Nephron (organoid): ENCODE measurements around the gene PRKG1.

ENCODE experiments used
- H3K27ac Mint-ChIP-seq, 3 experiments: 2 replicates each; pipeline ENCODE4 v1.8.0; 2020; ENCODE audit warnings: mixed read lengths in 3 of 3, mild to moderate bottlenecking in 2 of 3, moderate library complexity in 1 of 3
- H3K27me3 Mint-ChIP-seq: 2 replicates; pipeline ENCODE4 v1.8.0; 2021; ENCODE audit warnings: low read depth, mild to moderate bottlenecking, moderate library complexity, mixed read lengths
- H3K36me3 Mint-ChIP-seq: 2 replicates; pipeline ENCODE4 v1.8.0; 2020; ENCODE audit warnings: low read depth, mixed read lengths
- H3K4me1 Mint-ChIP-seq: 2 replicates; pipeline ENCODE4 v1.8.0; 2020; ENCODE audit warnings: mixed read lengths
- H3K4me3 Mint-ChIP-seq, 3 experiments: 2 replicates each; pipeline ENCODE4 v1.8.0; 2020; ENCODE audit warnings: mild to moderate bottlenecking in 3 of 3, mixed read lengths in 3 of 3, moderate library complexity in 2 of 3
- H3K9me3 Mint-ChIP-seq: 2 replicates; pipeline ENCODE4 v1.8.0; 2020; ENCODE audit warnings: mixed read lengths
- CTCF ChIP-seq, 3 experiments: fragments of 200-600 bp; sonication (generic); IDR thresholded peaks; one replicate each; pipeline ENCODE4 v1.5.0; 2021; ENCODE audit warnings: antibody characterized with exemption in 3 of 3; ENCODE audit not compliant: unreplicated experiment in 3 of 3

Gene PRKG1

GRCh38 chr10:51951601-51952000 lies 877.3 kb downstream of the PRKG1 start:
- Mint-ChIP-seq H3K27me3 (no peaks in the 10 kb centered on the region), H3K9me3 (peaks cover 5% of the 10 kb centered on the region), H3K36me3 (peaks cover 4% of the 10 kb centered on the region), H3K4me3 (no peak overlapping the region), H3K4me1 (peaks cover 19% of the 10 kb centered on the region), H3K27ac (peak overlapping the region in 2 of 3 experiments; percentile 69 to 87)
- TF ChIP-seq CTCF (IDR thresholded peaks at IDR 0.05; ENCODE audit: unreplicated experiment in 3 of 3): no peak

GRCh38 chr10:51952056-51952455 lies 877.8 kb downstream of the PRKG1 start:
- Mint-ChIP-seq H3K27ac (peak overlapping the region in 2 of 3 experiments; percentile 69 to 87), H3K27me3 (no peaks in the 10 kb centered on the region), H3K4me3 (no peak overlapping the region), H3K9me3 (peaks cover 5% of the 10 kb centered on the region), H3K36me3 (peaks cover 4% of the 10 kb centered on the region), H3K4me1 (peaks cover 19% of the 10 kb centered on the region)
- no peak for TF ChIP-seq CTCF (IDR thresholded peaks at IDR 0.05; ENCODE audit: unreplicated experiment in 3 of 3)

- Mint-ChIP-seq H3K9me3 (no peaks in the 10 kb centered on the region), H3K4me3 (no peak overlapping the region), H3K36me3 (no peaks in the 10 kb centered on the region), H3K27me3 (no peaks in the 10 kb centered on the region), H3K4me1 (peaks cover 25% of the 10 kb centered on the region), H3K27ac (no peak overlapping the region)
- TF ChIP-seq CTCF (IDR thresholded peaks at IDR 0.05; ENCODE audit: unreplicated experiment in 3 of 3): no peak
Measured at GRCh38 chr10:51955696-51956095, 881.4 kb downstream of the PRKG1 start.

GRCh38 chr10:51956822-51957221 lies 882.5 kb downstream of the PRKG1 start:
- H3K27me3 Mint-ChIP-seq: no peaks in the 10 kb centered on the region
- no peaks in the 10 kb centered on the region for H3K36me3 Mint-ChIP-seq
- no peak for TF ChIP-seq CTCF (IDR thresholded peaks at IDR 0.05; ENCODE audit: unreplicated experiment in 3 of 3)
- H3K27ac Mint-ChIP-seq: no peak overlapping the region
- H3K9me3 Mint-ChIP-seq: no peaks in the 10 kb centered on the region
- no peak overlapping the region for H3K4me3 Mint-ChIP-seq
- peaks cover 21% of the 10 kb centered on the region for H3K4me1 Mint-ChIP-seq

- Mint-ChIP-seq H3K36me3 (no peaks in the 10 kb centered on the region), H3K27me3 (no peaks in the 10 kb centered on the region), H3K27ac (no peak overlapping the region), H3K9me3 (no peaks in the 10 kb centered on the region), H3K4me3 (no peak overlapping the region), H3K4me1 (peaks cover 36% of the 10 kb centered on the region)
- TF ChIP-seq CTCF (IDR thresholded peaks at IDR 0.05; ENCODE audit: unreplicated experiment in 3 of 3): peak; percentile 57 to 68 (median 63)
Measured at GRCh38 chr10:51960494-51960895, 886.2 kb downstream of the PRKG1 start.

GRCh38 chr10:51961401-51961800 lies 887.1 kb downstream of the PRKG1 start:
- Mint-ChIP-seq H3K4me3 (no peak overlapping the region), H3K36me3 (no peaks in the 10 kb centered on the region), H3K27me3 (no peaks in the 10 kb centered on the region), H3K9me3 (no peaks in the 10 kb centered on the region), H3K4me1 (peaks cover 36% of the 10 kb centered on the region), H3K27ac (no peak overlapping the region)
- TF ChIP-seq CTCF (IDR thresholded peaks at IDR 0.05; ENCODE audit: unreplicated experiment in 3 of 3): no peak
